OCI-LY7 (cell line): Measurements from ENCODE around the gene HCAR1. TPM values are rescaled to one million over a fixed set of nuclear protein-coding genes. Genes with fewer than 3 reads are reported as not detected.
A peak's percentile ranks its signal among the peaks of the same experiment; 100 is the strongest.

ENCODE experiments used
- BruUV-seq: library from RNA; stranded (reverse); fragments of 400-500 nt; replicated peaks from 2 replicates; lab custom pipeline; 2021; lab: Mats Ljungman, UMichigan
- CTCF ChIA-PET: fragments of 300-600 bp; sonication (Branson Sonifier 250); formaldehyde crosslinking; loops from one replicate; lab custom pipeline; 2022; ENCODE audit warnings: antibody characterized with exemption; ENCODE audit not compliant: unreplicated experiment; lab: Charles Lee
- POLR2A ChIA-PET: fragments of 300-600 bp; sonication (Branson Sonifier 250); formaldehyde crosslinking; loops from one replicate; lab custom pipeline; 2022; ENCODE audit warnings: antibody characterized with exemption; lab: Charles Lee
- DNase-seq: peaks from one replicate; pipeline ENCODE4 v3.0.0-alpha.2; 2015; ENCODE audit warnings: low spot score
- H2AFZ ChIP-seq: fragments of 200-600 bp; sonication (generic), shearing (Covaris generic); 2 replicates; pipeline ENCODE4 v1.6.1; 2014; ENCODE audit warnings: mild to moderate bottlenecking, antibody characterized with exemption, low read length, moderate library complexity
- H3K27ac ChIP-seq: fragments of 200-600 bp; sonication (generic); 2 replicates; pipeline ENCODE4 v1.5.1; 2014; ENCODE audit warnings: mixed run types, low read depth, mild to moderate bottlenecking, moderate library complexity, low read length, inconsistent platforms; ENCODE audit not compliant: poor library complexity, severe bottlenecking
- H3K36me3 ChIP-seq: fragments of 200-600 bp; sonication (generic); 2 replicates; pipeline ENCODE4 v1.6.1; 2014; ENCODE audit warnings: mild to moderate bottlenecking, antibody characterized with exemption, low read length, moderate library complexity, mixed read lengths; ENCODE audit not compliant: insufficient read depth
- H3K4me1 ChIP-seq: fragments of 200-600 bp; sonication (generic); 2 replicates; pipeline ENCODE4 v1.5.1; 2014; ENCODE audit warnings: mild to moderate bottlenecking, low read length; ENCODE audit not compliant: insufficient read depth, poor library complexity, severe bottlenecking
- H3K4me2 ChIP-seq: fragments of 200-600 bp; sonication (generic); 2 replicates; pipeline ENCODE4 v1.6.1; 2014; ENCODE audit warnings: mild to moderate bottlenecking, low read length
- H3K4me3 ChIP-seq: fragments of 200-600 bp; sonication (generic); 2 replicates; pipeline ENCODE4 v1.5.1; 2014; ENCODE audit warnings: mild to moderate bottlenecking, low read depth, low read length; ENCODE audit not compliant: poor library complexity, severe bottlenecking
- H3K79me2 ChIP-seq: fragments of 200-600 bp; sonication (generic); 2 replicates; pipeline ENCODE4 v1.6.1; 2016; ENCODE audit warnings: low read depth, mild to moderate bottlenecking, low read length, moderate library complexity, mixed read lengths; ENCODE audit not compliant: insufficient read depth
- H3K9me2 ChIP-seq: fragments of 200-600 bp; sonication (generic); 2 replicates; pipeline ENCODE4 v1.6.1; 2016; ENCODE audit warnings: mild to moderate bottlenecking, low read length, mixed read lengths; ENCODE audit not compliant: insufficient read depth
- H3K9me3 ChIP-seq: fragments of 200-600 bp; sonication (generic); 2 replicates; pipeline ENCODE4 v1.6.1; 2014; ENCODE audit warnings: mild to moderate bottlenecking, mixed run types, low read length, mixed read lengths
- H4K20me1 ChIP-seq: fragments of 200-600 bp; sonication (generic); 2 replicates; pipeline ENCODE4 v1.6.1; 2014; ENCODE audit warnings: mild to moderate bottlenecking, antibody characterized with exemption, low read length, moderate library complexity, mixed read lengths; ENCODE audit not compliant: insufficient read depth
- CTCF ChIP-seq: fragments of 200-600 bp; sonication (generic); conservative IDR thresholded peaks from 2 replicates; pipeline ENCODE4 v1.5.1; 2014; ENCODE audit warnings: mild to moderate bottlenecking, antibody characterized with exemption, low read length, moderate library complexity, mixed read lengths
- EZH2phosphoT487 ChIP-seq: fragments of 200-600 bp; sonication (generic); IDR thresholded peaks from 2 replicates; pipeline ENCODE4 v1.6.1; 2018; ENCODE audit warnings: low read depth, borderline replicate concordance, mild to moderate bottlenecking, mixed run types, antibody characterized with exemption, low read length, moderate library complexity, mixed read lengths
- intact Hi-C: fragments of 100-400 bp; cut with micrococcal nuclease; formaldehyde crosslinking; loops from one replicate; pipeline ENCODE4 v1.10.0; 2022; ENCODE audit not compliant: unreplicated experiment
- total RNA-seq, 2 experiments: library from RNA; depleted of rRNA in 1 of 2; stranded (reverse); fragments of >200 nt in 1 of 2; shearing (Covaris generic) in 1 of 2; gene quantifications; 2 replicates each; pipeline ENCODE4 v1.2.3, GENCODE V29; 2014 to 2022

The HCAR1 gene
- total RNA-seq, 2 experiments from 2014 or later = 0.06 TPM; not detected in 1

DNA sequence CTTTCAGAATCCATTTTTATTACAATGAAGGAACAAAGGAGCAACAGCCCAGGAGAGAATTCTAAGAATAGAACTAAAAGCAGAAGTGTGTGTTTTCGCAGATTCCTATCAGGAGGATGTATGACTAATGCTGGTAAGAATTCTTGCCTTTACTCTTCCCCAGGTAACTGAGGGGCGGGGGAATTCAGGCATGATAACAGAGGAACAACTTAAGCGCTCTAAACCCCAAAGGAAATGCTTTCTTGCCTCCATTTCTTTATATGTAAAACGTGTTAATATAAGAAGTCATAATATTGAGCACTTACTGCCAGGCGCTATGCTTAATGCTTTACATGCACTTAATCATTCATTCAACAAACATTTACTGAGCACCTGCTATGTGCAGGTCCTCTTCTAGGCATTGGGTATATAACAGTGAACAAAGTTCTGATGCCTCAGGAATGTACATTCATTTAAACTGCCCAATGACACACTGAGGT is 4.5 kb downstream of the HCAR1 start:
- no peaks in the 10 kb centered on the region for H3K9me3 ChIP-seq
- ChIA-PET POLR2A (interaction anchor here (1.1 kb wide), 1 partner anchor 19 kb away, joined by 3 read pairs; no protein-coding TSS in a partner anchor), CTCF (no interaction called here)
- TF ChIP-seq CTCF (no peak), EZH2phosphoT487 (no peak)
- no peaks in the 10 kb centered on the region for H3K9me2 ChIP-seq
- H4K20me1 ChIP-seq = no peaks in the 10 kb centered on the region
- H3K79me2 ChIP-seq = no peaks in the 10 kb centered on the region
- no peaks in the 10 kb centered on the region for H3K36me3 ChIP-seq
- no peak for DNase-seq
- H2AFZ ChIP-seq = peak overlapping the region; percentile 40; the same call in 1 of the 2 replicates
- H3K27ac ChIP-seq = no peak overlapping the region
- peak overlapping the region; percentile 48 for H3K4me2 ChIP-seq
- intact Hi-C loops = no loop called here
- peaks cover 28% of the 10 kb centered on the region for H3K4me1 ChIP-seq
- BruUV-seq = no TSS peak
- no peak overlapping the region for H3K4me3 ChIP-seq

GRCh38 chr12:122725452-122726079 is 5.1 kb downstream of the HCAR1 start:
- ChIA-PET CTCF (interaction anchor here (0.6 kb wide), 1 partner anchor 402 kb away, joined by 3 read pairs; no protein-coding TSS in a partner anchor), POLR2A (interaction anchor here (0.8 kb wide), 1 partner anchor 8 kb away, joined by 3 read pairs; no protein-coding TSS in a partner anchor)
- DNase-seq = no peak
- Histone ChIP-seq H3K4me2 (peak overlapping the region; percentile 48), H3K9me2 (no peaks in the 10 kb centered on the region), H3K36me3 (no peaks in the 10 kb centered on the region), H2AFZ (peak overlapping the region; percentile 40; the same call in 1 of the 2 replicates), H3K27ac (no peak overlapping the region), H3K4me1 (peaks cover 28% of the 10 kb centered on the region), H4K20me1 (no peaks in the 10 kb centered on the region), H3K9me3 (no peaks in the 10 kb centered on the region), H3K4me3 (no peak overlapping the region), H3K79me2 (no peaks in the 10 kb centered on the region)
- TF ChIP-seq CTCF (no peak), EZH2phosphoT487 (no peak)
- BruUV-seq = no TSS peak
- intact Hi-C loops = no loop called here
